ENCODE data around the gene GUCD1.

GUCD1 gene

DNA sequence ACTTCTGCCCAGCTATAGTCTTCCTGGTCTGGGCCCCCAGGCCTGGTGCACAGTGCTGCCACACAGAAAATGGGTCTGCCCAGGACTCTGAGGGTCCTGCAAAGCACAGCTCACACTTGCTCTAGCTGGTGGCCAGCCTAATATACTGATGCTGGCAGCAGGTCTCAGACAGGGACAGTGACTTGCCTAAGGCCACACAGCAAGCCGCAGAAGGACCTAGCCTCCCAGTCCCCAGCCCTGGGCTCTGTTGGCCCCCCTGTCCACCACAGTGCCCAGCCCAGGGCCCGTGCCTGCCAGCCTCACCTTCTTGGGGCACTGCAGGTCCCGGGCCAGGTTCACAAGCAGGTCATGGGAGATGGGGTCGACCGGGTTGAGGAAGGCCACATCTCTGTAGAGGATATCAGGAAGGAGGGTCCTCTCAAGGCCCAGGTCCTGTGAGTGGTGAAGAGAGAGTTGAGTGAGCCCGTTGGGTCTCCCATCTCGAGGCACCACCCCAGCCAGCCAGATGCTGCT is 34.6 kb upstream of the GUCD1 start:
- FAIRE-seq, result no peak

DNA sequence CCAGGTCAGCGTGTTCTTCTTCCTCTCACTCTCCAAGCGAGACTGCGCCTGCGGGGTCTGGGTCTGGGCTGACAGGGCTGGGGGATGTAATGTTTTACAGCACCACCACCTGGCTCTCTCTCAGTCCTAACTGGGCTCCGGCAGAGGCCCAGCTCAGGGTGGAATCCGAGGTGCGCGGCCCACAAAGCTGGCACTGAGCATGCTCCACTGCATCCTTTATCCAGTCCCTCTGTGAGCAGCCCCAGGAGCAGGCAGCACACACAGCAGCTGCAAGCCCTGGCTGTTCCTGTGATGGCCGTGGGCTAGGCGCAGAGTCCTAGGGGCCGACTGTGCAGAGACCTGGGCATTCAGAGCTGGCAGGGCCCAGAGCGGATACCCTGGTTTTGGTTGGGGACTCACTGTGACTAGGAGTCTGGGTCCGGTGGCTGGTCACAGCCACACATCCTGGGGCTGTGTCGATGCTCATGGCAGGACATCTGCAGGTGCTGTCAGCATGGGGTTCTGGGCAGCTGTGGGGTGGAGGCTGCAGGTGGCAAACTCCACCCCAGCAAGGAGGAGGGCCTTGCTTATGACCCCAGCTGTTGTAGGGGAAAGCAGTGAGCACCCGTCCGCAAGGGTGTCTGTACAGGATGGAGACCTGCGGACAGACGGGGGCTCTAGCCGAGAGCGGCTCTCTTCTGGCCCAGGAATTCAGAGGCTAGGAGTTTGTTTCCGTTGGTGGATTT is 34.0 kb upstream of the GUCD1 start:
- no peak for FAIRE-seq

DNA sequence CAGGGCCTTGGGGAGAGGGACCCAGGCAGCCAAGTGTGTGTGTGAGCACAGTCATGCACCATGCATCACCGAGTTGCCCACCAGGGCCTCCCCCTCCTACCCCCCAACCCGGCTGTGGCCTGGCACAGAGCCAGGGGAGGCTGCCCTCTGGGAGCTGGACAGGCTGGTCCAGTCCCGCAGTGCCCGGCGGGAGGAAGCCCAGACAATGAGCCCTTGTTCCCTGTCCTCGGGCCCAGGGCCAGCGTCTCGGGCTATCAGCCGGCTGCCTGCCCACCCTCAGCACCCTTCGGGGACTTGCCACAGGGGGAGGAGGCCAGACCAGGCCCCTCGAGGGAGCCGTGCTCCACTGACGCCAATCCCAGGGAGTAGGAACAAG is 33.4 kb upstream of the GUCD1 start:
- FAIRE-seq, result no peak

- FAIRE-seq, result no peak
Observed at GRCh38 chr22:24587948-24588347, 33.0 kb upstream of the GUCD1 start.

DNA sequence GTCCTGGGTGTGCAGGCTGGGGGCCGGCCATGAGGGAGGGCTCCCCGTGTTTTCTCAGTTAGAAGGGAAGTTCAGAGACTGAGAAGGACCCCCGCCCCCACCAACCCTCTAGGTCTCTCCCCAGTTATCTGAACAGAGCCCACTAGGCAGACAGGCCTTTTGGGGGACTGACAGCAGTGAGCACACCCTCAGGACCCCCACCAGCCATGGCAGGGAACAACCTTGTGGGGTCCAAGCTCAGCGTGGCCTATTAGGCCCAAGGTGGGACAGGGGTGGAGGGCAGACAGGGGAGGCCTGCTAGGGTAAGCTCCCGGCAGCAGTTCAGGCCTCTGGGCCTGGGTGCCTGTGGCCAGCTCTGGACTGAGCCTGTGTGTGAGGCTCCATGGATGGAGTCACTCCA is 32.3 kb upstream of the GUCD1 start:
- FAIRE-seq, result no peak

- FAIRE-seq, result no peak
Observed at GRCh38 chr22:24585927-24586546, 31.1 kb upstream of the GUCD1 start.

DNA sequence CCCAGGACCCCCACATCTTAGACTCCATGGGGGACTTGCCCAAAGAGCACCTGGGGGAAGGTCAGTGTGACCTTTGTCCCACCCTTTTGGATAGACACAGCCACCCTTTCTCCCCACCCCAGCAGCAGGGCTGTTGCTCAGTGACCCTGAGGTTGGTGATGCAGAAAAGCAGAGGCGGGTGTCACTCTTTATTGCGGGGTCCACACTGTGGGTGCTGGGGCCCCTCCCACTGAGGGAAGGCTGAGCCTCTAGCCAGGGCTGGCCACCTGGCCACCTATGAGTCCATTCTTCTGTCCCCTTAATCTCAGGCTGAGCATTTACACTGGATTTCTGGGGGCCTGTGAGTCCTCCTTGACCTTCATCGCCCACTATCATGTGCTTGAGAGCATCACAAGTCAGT is 30.5 kb upstream of the GUCD1 start:
- FAIRE-seq, result no peak

DNA sequence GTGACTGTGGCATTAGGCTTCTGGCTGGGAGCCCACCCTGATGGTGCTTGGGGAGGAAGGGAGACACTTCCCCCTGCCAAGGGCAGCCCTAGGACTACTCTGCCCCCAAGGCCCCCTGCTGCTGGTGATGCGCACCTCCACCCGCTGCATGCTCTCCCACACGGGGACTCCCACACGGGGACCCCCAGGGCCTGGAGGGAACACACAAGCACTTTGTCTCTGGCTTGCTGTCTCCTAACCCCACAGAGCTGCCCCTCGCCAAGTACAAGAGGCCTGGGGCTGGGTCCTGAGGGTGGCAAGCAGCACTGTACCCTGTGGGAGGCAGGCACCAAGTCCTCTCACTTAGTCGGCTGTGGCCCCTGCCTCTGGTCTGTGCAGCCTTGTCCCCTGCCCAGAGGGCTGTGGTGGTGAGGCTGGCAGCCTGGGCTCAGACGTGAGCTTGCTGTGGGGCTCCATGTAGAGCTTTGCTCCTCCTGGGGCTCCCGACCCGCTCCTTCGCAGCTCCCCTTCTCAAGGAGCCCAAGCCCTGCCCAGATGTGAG is 30.0 kb upstream of the GUCD1 start:
- no peak for FAIRE-seq

DNA sequence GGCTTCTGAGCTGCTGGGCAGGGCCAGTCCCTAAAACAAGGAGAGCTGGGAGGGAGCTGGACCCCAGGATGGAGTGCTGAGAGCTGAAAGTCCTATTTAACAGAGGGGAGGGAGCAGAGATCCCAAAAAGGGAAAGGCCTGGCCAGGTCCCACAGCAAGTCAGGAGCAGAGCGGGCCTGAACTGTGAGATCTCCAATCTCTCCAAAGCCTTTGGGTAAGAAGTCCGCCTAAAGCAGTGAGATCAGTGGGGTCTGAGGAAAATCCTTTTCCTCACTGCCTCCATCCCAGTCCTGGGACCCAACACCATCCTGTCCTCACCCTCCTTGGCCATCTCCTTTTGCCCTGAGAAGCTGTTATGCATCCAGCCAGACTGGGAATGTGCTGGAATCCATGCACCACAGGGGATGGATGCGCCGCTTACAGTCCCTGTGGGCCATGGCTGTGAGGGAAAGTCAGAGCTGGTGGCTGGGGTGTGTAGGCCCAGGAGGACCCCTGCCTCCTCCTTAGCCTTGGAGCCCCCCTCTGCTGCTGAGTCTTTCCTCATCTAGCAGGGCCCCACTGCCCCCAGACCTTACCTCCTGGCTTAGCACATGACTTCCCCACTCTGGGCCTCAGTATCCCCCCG is 29.3 kb upstream of the GUCD1 start:
- FAIRE-seq, result no peak

DNA sequence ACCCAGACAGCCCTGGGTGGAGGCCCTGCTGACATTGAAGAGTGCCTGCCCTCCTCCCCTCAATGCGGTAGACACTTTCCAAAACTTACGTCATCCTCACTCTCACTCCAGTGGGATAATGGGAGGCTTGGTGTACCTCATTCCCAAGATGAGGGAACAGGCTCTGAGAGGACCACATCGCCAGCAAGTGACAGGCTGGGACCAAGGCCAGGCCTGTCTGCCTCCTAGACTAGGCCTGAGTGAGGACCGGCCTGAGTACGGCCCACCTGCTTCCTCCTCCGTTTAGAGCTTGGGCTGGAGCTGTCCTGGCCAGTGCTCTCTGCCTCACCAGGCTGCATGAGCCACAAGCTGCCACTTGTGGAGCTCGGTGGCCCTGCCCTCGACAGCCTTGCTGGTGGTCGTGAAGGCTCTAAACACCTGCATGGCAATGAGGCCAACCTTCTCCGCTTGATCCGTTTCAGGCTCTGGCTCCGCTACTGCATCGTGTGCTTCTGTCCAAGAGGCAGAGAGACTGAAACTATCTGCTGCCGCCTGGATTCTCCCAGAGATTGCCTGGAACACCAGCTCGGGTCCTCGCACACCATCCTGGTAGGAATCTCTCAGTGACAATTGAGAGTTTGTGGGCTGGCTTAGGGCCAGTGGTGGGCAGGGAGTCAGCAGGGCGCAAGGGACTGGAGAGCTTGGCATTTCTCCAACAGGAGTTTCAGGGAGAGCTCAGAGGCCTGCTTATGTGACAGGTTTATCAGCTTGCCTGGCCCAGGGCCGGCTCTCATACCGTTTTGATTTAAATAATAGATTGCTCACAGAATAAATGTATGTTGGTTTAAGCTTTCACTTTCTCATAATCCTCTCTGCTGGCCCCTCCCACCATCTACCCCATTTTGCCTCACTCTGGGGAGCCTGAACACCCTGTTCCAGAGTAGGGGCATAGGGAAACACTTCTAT is 28.6 kb upstream of the GUCD1 start:
- no peak for FAIRE-seq

- FAIRE-seq, result no peak
Observed at GRCh38 chr22:24582056-24582814, 27.3 kb upstream of the GUCD1 start.

- no peak for FAIRE-seq
Observed at GRCh38 chr22:24580276-24580675, 25.3 kb upstream of the GUCD1 start.

DNA sequence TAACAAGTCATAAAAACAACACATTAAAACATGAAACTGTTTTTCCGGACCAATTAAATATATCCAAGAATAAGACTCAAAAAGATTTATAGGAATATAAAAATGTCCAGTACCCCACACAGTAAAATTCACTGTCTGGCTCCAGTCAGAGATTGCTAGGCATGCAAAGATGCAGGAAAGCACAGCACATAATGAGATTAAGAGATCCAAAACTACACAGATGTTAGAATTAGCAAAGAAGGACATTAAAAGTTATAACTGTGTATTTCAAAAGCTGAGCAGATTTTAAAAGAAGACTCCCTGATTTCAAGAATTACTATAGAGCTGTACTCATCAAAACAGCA is 24.3 kb upstream of the GUCD1 start:
- no peak for FAIRE-seq

DNA sequence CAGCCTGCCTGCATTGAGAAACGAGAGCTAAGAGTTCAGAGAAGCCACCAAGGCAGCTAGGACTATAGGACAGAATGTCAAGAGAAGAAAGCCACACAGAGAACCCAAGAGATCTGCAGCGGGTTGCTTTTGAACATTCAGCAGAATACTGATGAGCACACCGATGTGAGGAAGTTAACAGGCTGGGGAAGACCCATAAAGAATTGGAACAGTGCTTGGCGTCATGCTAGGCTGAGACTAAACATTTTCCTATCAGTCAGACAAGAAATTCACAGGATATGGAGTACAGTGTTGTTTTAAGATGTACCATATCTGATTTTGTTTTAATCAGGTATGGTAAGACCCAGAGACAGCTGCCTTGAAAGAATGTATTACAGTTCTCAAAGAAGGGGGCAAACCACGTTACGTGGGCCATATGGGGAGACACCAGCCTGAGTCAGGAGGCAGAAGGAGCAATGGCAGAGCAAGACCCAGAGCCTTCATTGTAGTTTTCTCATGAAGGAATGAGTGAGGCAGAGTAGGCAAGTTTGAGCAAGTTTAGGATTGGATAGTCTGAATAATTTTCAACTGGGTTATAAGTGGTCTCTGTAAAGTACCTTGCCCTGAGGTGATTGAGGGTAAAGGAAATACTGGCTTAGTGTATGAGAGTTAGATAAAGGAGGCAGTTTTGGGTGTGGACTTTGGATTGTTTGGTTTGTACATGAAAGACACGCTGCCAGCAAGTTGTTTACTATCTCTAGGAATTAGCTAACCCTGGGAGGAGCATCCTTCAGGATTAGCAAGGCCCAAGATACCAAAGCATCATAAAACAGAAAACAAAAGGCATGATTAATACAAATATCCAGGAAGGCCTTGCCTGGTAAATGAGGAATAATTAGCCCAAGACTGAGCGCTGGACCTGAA is 23.7 kb upstream of the GUCD1 start:
- FAIRE-seq, result no peak

GRCh38 chr22:24576778-24577177 is 21.8 kb upstream of the GUCD1 start:
- FAIRE-seq, result no peak

GRCh38 chr22:24571266-24571665 is 16.3 kb upstream of the GUCD1 start:
- FAIRE-seq, result no peak

GRCh38 chr22:24567668-24568067 is 12.7 kb upstream of the GUCD1 start:
- FAIRE-seq, result no peak

DNA sequence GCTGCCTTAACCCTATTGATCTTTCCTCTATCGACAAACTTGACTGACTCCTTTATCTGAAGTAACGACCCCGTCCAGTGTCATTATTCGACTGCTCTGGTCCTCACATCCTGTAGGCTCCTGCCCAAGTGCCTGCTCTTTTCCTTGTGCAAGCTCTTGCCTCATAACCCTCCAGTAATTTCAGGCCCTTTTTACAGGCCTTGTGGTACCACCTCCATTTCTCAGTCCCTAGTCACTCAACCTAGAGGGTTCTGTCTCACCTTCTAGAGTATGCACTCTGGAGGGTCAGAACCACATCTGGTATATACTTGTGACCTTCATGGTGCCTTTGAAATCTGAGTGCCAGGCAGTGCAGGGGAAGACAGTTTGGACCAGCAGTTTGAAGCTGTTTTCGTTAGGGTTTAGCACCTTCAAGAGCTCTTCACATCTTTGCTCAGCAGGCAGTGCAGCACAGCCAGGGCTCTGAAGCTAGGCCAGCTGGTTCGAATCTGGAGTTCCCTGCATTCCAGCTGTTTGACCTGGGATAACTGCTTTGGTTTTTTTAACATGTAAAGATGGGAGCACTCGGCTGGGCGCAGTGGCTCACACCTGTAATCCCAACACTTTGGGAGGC is 12.1 kb upstream of the GUCD1 start:
- FAIRE-seq, result no peak

DNA sequence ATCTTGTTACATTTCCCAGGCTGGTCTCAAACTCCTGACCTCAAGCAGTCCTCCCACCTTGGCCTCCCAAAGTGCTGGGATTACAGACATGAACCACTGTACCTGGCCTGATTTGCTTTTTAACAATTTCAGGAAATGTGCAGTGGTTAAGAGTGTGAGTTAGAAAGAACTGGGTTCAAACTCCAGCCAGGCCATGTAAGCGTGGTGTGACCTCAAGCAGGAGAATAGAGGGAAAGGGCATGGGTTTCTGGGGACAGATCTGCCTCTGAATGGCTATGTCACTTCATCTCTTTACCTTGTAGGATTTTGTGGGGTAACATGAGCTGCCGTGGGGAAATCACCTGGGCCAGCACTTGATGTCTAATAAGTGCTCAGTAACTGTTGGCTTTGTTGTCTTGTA is 10.1 kb upstream of the GUCD1 start:
- FAIRE-seq, result no peak

DNA sequence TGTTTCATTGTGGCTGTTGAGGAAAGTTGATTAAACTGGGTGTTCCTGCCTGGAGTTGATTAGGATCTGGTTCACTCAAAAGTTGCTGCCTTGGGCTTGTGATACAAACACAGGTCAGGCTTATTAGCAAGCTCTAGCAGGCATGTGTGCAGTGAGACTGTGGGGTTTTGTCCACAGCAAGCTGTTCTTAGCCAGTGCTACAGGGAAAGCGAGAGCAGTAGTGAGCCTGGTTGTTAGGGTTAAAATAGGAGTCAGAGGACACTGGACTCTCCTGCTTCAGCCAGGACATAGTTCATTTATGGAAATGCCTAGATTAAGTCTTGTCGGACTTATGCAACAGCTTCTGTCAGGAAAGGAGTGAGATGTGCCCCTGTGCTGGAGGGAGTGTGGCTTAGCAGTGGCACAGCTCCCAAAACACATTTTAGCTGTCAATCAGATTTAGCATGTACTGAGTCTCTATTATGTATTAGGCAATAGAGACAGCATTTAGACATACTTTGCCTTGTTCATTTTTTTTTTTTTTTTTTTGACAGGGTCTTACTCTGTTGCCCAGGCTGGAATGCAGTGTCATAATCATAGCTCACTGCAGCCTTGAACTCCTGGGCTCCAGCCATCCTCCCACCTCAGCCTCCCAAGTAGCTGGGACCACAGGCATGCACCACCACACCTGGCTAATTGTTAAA is 9.6 kb upstream of the GUCD1 start:
- no peak for FAIRE-seq
